GM12878 (cell line): ENCODE results near the gene ELK3. TPM values are rescaled to one million over a fixed set of nuclear protein-coding genes. Genes with fewer than 3 reads are reported as not detected.

Experiments
- ATAC-seq: fragments of 200-7000 bp; cut with Tn5 transposase; 3 replicates; pipeline ENCODE4 v1.9.1; 2020; ENCODE audit warnings: mild to moderate bottlenecking, moderate library complexity
- BruUV-seq: library from RNA; stranded (reverse); fragments of 400-500 nt; replicated peaks from 2 replicates; lab custom pipeline; 2021; lab: Mats Ljungman, UMichigan
- CTCF ChIA-PET: fragments of 300-600 bp; sonication (Branson Sonifier 250); formaldehyde crosslinking; extraction: SDS; loops from one replicate; lab custom pipeline; 2021; ENCODE audit warnings: inconsistent platforms; lab: Yijun Ruan, JAX
- POLR2A ChIA-PET: fragments of 350-600 bp; formaldehyde crosslinking; extraction: SDS; loops from one replicate; lab custom pipeline; 2021; ENCODE audit warnings: inconsistent platforms; lab: Charles Lee
- RAD21 ChIA-PET: fragments of 300-600 bp; sonication (Branson Sonifier 250); formaldehyde crosslinking; loops from one replicate; lab custom pipeline; 2023; ENCODE audit warnings: antibody characterized with exemption; ENCODE audit not compliant: unreplicated experiment; lab: Charles Lee
- SMC1A ChIA-PET: fragments of 300-600 bp; sonication (Branson Sonifier 250); formaldehyde crosslinking; loops from one replicate; lab custom pipeline; 2023; ENCODE audit not compliant: unreplicated experiment, uncharacterized antibody; lab: Charles Lee
- DNase-seq: peaks from one replicate; pipeline ENCODE4 v3.0.0-alpha.2; 2011; ENCODE audit warnings: low read depth, low spot score
- FAIRE-seq: peaks from 3 replicates; lab custom pipeline; 2011; peaks lifted over from hg19 to GRCh38; lab: Jason Lieb, UNC
- H2AFZ ChIP-seq: 2 replicates; pipeline ENCODE4 v1.6.0; 2011; ENCODE audit warnings: low read depth, low read length, control low read depth; ENCODE audit not compliant: control insufficient read depth
- H3K27ac ChIP-seq: 2 replicates; pipeline ENCODE4 v1.5.1; 2011; ENCODE audit warnings: control low read depth; ENCODE audit not compliant: control insufficient read depth, insufficient read depth
- H3K27me3 ChIP-seq, 2 experiments: replicated peaks in 1 of 2; 2 replicates each; pipeline versions ENCODE4 v1.6.0 to v1.6.1; 2011; ENCODE audit warnings: low read length in 1 of 2; ENCODE audit not compliant: control insufficient read depth in 2 of 2, insufficient read depth in 2 of 2
- H3K36me3 ChIP-seq, 2 experiments: 2 replicates each; pipeline ENCODE4 v1.5.1; 2011; ENCODE audit warnings: low read length in 1 of 2; ENCODE audit not compliant: control insufficient read depth in 2 of 2, insufficient read depth in 2 of 2
- H3K4me1 ChIP-seq: 2 replicates; pipeline ENCODE4 v1.6.1; 2011; ENCODE audit warnings: mild to moderate bottlenecking, low read length, moderate library complexity, mixed read lengths; ENCODE audit not compliant: control insufficient read depth, insufficient read depth
- H3K4me2 ChIP-seq: 2 replicates; pipeline ENCODE4 v1.6.0; 2011; ENCODE audit warnings: control low read depth; ENCODE audit not compliant: control insufficient read depth, insufficient read depth
- H3K4me3 ChIP-seq: fragments of 200-600 bp; sonication (generic); 2 replicates; pipeline ENCODE4 v1.5.1; 2016
- H3K79me2 ChIP-seq: 2 replicates; pipeline ENCODE4 v1.6.0; 2011; ENCODE audit warnings: low read length; ENCODE audit not compliant: control insufficient read depth, insufficient read depth
- H3K9ac ChIP-seq: 2 replicates; pipeline ENCODE4 v1.8.0; 2011; ENCODE audit warnings: low read length, control low read depth, mixed read lengths; ENCODE audit not compliant: control insufficient read depth, insufficient read depth
- H3K9me3 ChIP-seq: replicated peaks from 3 replicates; pipeline ENCODE4 v1.5.1; 2011; ENCODE audit warnings: mild to moderate bottlenecking, low read length; ENCODE audit not compliant: control insufficient read depth, insufficient read depth
- H4K20me1 ChIP-seq: 2 replicates; pipeline ENCODE4 v1.6.0; 2011; ENCODE audit not compliant: control insufficient read depth, insufficient read depth
- HDGF ChIP-seq: fragments of 450-650 bp; IDR thresholded peaks from 2 replicates; pipeline ENCODE4 v1.6.1; 2016; ENCODE audit warnings: antibody characterized with exemption
- KAT2A ChIP-seq: conservative IDR thresholded peaks from 2 replicates; pipeline ENCODE4 v1.6.1; 2011; ENCODE audit warnings: low read depth, low read length; ENCODE audit not compliant: control insufficient read depth
- TCF3 ChIP-seq: IDR thresholded peaks from 2 replicates; pipeline ENCODE4 v1.6.1; 2012; ENCODE audit warnings: low read depth, mild to moderate bottlenecking, low read length, borderline replicate concordance; ENCODE audit not compliant: insufficient read depth
- WGBS: methylation state at CpG from one replicate; pipeline ENCODE4 v1.1.6; 2016; ENCODE audit warnings: low lambda C conversion rate; ENCODE audit not compliant: insufficient replicate concordance, insufficient coverage; ENCODE audit errors: missing lambda C conversion rate; 5-methylcytosine and 5-hydroxymethylcytosine counted together
- in situ Hi-C: fragments of 300-500 bp; cut with MboI; formaldehyde crosslinking; loops from 9 replicates; pipeline ENCODE4 v1.14.3; 2018; ENCODE audit warnings: mixed read lengths
- intact Hi-C: fragments of 100-400 bp; cut with micrococcal nuclease; formaldehyde crosslinking; loops from one replicate; pipeline ENCODE4 v1.14.2; 2022; ENCODE audit not compliant: unreplicated experiment
- polyA plus RNA-seq, 11 experiments: library from polyadenylated mRNA; depleted of rRNA in 4 of 11; unstranded in 6 of 11; stranded (reverse) in 5 of 11; fragments of >200 nt; fragmentation: Nextera tagmentation in 4 of 11; fragmentation: Illumina TruSeq in 1 of 11; extraction: Ambion mirVana in 4 of 11; extraction: Trizol in 1 of 11; gene quantifications; 1 replicate in 1 of 11; 2 replicates in 10 of 11; pipeline versions ENCODE4 v1.2.1 to v1.2.3, GENCODE V29; 2011 to 2016; ENCODE audit warnings: inconsistent platforms in 2 of 11, missing spikeins in 2 of 11, low read depth in 1 of 11
- total RNA-seq, 4 experiments: library from RNA; depleted of rRNA in 3 of 4; stranded (reverse); fragments of >200 nt in 3 of 4; fragmentation: Illumina TruSeq in 1 of 4; extraction: Trizol in 1 of 4; gene quantifications; 2 replicates each; pipeline versions ENCODE4 v1.2.1 to v1.2.3, GENCODE V29; 2013 to 2021
- TF ChIP-seq, protein P1 (sequence below): IDR thresholded peaks from 2 replicates; pipeline ENCODE4 v1.6.1; 2012; ENCODE audit warnings: low read depth, low read length, improper control_type of control experiment
- TF ChIP-seq, protein P2 (sequence below): fragments of 450-650 bp; IDR thresholded peaks from 2 replicates; pipeline ENCODE4 v1.6.1; 2017; ENCODE audit warnings: mild to moderate bottlenecking, moderate library complexity
- TF ChIP-seq, protein P3 (sequence below): fragments of 450-650 bp; IDR thresholded peaks from 2 replicates; pipeline ENCODE4 v1.6.1; 2016; ENCODE audit warnings: mild to moderate bottlenecking
- TF ChIP-seq, protein P4 (sequence below): IDR thresholded peaks from 2 replicates; pipeline ENCODE4 v1.6.1; 2011; ENCODE audit warnings: low read depth, low read length, improper control_type of control experiment, borderline replicate concordance
- TF ChIP-seq, protein P5 (sequence below): IDR thresholded peaks from 2 replicates; pipeline ENCODE4 v1.6.1; 2011; ENCODE audit warnings: borderline replicate concordance, low read depth, mild to moderate bottlenecking, moderate library complexity, mixed read lengths, low read length; ENCODE audit not compliant: insufficient read depth; ENCODE audit errors: extremely low read length

ELK3 gene
- total and polyA plus RNA-seq, 10 of the 15 experiments (the other 5 are each of a cell fraction or from before 2014, with no cell fraction given) = 0.37 to 4.8 (median 0.88) TPM

DNA sequence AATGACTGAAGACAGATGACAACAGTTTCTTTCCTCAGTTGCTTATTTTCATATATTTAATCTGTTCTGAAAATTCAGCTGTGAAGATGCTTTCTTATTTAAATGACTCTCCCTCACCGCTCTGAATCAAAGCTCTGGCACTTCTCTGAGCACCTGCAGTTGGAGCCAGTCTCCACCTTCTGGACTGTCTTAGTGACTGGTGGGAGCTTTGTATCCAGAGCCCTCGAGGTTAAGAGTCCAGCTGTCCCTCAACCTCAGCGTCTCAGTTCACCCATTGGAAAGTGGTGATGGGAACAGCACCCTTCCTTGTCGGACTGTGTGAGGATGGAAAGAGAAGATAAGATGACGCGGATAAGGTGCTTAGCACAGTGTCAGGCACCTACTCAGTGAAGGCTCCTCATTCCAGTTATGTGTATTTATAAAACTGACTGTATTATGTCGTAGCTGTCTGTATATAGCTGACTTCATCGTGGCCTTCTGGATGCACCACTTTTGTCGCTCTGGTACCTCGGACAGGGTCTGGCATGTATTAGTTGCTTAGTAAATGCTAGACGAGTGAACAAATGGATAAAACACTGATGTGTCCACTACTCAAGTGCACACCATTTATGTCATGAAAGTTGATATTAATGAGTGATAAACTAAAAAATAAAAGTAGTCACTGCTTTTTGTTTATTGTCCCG is 34.5 kb downstream of the ELK3 start:
- no peaks in the 10 kb centered on the region for H3K36me3 ChIP-seq
- no peaks in the 10 kb centered on the region for H3K79me2 ChIP-seq
- no peak overlapping the region for H3K4me2 ChIP-seq
- ATAC-seq = no peak
- ChIA-PET RAD21 (no interaction called here), POLR2A (no interaction called here), SMC1A (interaction anchor here (0.8 kb wide), 1 partner anchor 208 kb away, joined by 3 read pairs; no protein-coding TSS in a partner anchor), CTCF (interaction anchor here (0.7 to 1.0 kb wide), 2 partner anchors 230 to 268 kb away, joined by 3 to 4 read pairs; no protein-coding TSS in a partner anchor)
- in situ Hi-C loops = no loop called here
- H4K20me1 ChIP-seq = no peaks in the 10 kb centered on the region
- H2AFZ ChIP-seq = no peak overlapping the region
- intact Hi-C loops = no loop called here
- H3K9me3 ChIP-seq = no peaks in the 10 kb centered on the region
- H3K4me1 ChIP-seq = no peaks in the 10 kb centered on the region
- no peaks in the 10 kb centered on the region for H3K27me3 ChIP-seq
- no peak for DNase-seq
- no peak overlapping the region for H3K9ac ChIP-seq
- FAIRE-seq = no peak
- no peak overlapping the region for H3K4me3 ChIP-seq
- no peak overlapping the region for H3K27ac ChIP-seq
- BruUV-seq = no TSS peak
- 75% methylated on average over 12 of the region's 12 CpGs for WGBS
- TF ChIP-seq, protein P1, sequence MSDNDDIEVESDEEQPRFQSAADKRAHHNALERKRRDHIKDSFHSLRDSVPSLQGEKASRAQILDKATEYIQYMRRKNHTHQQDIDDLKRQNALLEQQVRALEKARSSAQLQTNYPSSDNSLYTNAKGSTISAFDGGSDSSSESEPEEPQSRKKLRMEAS = no peak
- TF ChIP-seq, protein P2, sequence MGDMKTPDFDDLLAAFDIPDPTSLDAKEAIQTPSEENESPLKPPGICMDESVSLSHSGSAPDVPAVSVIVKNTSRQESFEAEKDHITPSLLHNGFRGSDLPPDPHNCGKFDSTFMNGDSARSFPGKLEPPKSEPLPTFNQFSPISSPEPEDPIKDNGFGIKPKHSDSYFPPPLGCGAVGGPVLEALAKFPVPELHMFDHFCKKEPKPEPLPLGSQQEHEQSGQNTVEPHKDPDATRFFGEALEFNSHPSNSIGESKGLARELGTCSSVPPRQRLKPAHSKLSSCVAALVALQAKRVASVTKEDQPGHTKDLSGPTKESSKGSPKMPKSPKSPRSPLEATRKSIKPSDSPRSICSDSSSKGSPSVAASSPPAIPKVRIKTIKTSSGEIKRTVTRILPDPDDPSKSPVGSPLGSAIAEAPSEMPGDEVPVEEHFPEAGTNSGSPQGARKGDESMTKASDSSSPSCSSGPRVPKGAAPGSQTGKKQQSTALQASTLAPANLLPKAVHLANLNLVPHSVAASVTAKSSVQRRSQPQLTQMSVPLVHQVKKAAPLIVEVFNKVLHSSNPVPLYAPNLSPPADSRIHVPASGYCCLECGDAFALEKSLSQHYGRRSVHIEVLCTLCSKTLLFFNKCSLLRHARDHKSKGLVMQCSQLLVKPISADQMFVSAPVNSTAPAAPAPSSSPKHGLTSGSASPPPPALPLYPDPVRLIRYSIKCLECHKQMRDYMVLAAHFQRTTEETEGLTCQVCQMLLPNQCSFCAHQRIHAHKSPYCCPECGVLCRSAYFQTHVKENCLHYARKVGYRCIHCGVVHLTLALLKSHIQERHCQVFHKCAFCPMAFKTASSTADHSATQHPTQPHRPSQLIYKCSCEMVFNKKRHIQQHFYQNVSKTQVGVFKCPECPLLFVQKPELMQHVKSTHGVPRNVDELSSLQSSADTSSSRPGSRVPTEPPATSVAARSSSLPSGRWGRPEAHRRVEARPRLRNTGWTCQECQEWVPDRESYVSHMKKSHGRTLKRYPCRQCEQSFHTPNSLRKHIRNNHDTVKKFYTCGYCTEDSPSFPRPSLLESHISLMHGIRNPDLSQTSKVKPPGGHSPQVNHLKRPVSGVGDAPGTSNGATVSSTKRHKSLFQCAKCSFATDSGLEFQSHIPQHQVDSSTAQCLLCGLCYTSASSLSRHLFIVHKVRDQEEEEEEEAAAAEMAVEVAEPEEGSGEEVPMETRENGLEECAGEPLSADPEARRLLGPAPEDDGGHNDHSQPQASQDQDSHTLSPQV = no peak
- TF ChIP-seq TCF3 = no peak
- TF ChIP-seq, protein P3, sequence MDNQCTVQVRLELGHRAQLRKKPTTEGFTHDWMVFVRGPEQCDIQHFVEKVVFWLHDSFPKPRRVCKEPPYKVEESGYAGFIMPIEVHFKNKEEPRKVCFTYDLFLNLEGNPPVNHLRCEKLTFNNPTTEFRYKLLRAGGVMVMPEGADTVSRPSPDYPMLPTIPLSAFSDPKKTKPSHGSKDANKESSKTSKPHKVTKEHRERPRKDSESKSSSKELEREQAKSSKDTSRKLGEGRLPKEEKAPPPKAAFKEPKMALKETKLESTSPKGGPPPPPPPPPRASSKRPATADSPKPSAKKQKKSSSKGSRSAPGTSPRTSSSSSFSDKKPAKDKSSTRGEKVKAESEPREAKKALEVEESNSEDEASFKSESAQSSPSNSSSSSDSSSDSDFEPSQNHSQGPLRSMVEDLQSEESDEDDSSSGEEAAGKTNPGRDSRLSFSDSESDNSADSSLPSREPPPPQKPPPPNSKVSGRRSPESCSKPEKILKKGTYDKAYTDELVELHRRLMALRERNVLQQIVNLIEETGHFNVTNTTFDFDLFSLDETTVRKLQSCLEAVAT = no peak
- TF ChIP-seq, protein P4, sequence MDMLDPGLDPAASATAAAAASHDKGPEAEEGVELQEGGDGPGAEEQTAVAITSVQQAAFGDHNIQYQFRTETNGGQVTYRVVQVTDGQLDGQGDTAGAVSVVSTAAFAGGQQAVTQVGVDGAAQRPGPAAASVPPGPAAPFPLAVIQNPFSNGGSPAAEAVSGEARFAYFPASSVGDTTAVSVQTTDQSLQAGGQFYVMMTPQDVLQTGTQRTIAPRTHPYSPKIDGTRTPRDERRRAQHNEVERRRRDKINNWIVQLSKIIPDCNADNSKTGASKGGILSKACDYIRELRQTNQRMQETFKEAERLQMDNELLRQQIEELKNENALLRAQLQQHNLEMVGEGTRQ = no peak
- TF ChIP-seq, protein P5, sequence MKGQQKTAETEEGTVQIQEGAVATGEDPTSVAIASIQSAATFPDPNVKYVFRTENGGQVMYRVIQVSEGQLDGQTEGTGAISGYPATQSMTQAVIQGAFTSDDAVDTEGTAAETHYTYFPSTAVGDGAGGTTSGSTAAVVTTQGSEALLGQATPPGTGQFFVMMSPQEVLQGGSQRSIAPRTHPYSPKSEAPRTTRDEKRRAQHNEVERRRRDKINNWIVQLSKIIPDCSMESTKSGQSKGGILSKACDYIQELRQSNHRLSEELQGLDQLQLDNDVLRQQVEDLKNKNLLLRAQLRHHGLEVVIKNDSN = no peak
- no peak for TF ChIP-seq KAT2A
- TF ChIP-seq HDGF = no peak
